Transverse colon (tissue), 4 donors: ENCODE data around the gene CCDC154. TPM values are rescaled to one million over a fixed set of nuclear protein-coding genes. Genes with fewer than 3 reads are reported as not detected.

Source experiments
- DNase-seq: peaks from one replicate; pipeline ENCODE4 v3.0.0-alpha.2; 2019
- H3K27ac ChIP-seq, 4 donors: fragments of 200-600 bp; sonication (generic); 2 replicates each; pipeline ENCODE4 v1.5.1; 2016 to 2018; ENCODE audit warnings: inconsistent platforms in 4 of 4
- H3K27me3 ChIP-seq: fragments of 200-600 bp; sonication (generic); 2 replicates; pipeline ENCODE4 v1.5.1; 2017; ENCODE audit warnings: inconsistent platforms
- H3K36me3 ChIP-seq, 4 donors: fragments of 200-600 bp; sonication (generic); 2 replicates each; pipeline ENCODE4 v1.5.1; 2017 to 2019; ENCODE audit warnings: inconsistent platforms in 4 of 4
- H3K4me1 ChIP-seq, 4 donors: fragments of 200-600 bp; sonication (generic); 2 replicates each; pipeline ENCODE4 v1.5.1; 2017 to 2020; ENCODE audit warnings: inconsistent platforms in 4 of 4
- H3K4me3 ChIP-seq, 4 donors: fragments of 200-600 bp; sonication (generic); 1 replicate in 1 of 4; 2 replicates in 3 of 4; pipeline versions ENCODE4 v1.5.1 to v1.6.1; 2017 to 2019; ENCODE audit warnings: inconsistent platforms in 4 of 4
- H3K9me3 ChIP-seq, 2 donors: fragments of 200-600 bp; sonication (generic); 2 replicates each; pipeline ENCODE4 v1.5.1; 2017 to 2019; ENCODE audit warnings: inconsistent platforms in 2 of 2
- EP300 ChIP-seq: sonication (generic); formaldehyde crosslinking; IDR thresholded peaks from one replicate; pipeline ENCODE4 v1.6.1; 2017; ENCODE audit warnings: antibody characterized with exemption, low read depth
- POLR2A ChIP-seq: fragments of 450-650 bp; IDR thresholded peaks from one replicate; pipeline ENCODE4 v1.6.1; 2016; ENCODE audit warnings: antibody characterized with exemption, mild to moderate bottlenecking, moderate library complexity
- POLR2AphosphoS5 ChIP-seq, 3 donors: sonication (generic); formaldehyde crosslinking; IDR thresholded peaks; one replicate each; pipeline ENCODE4 v1.6.1; 2016; ENCODE audit warnings: antibody characterized with exemption in 3 of 3
- WGBS, 2 donors: methylation state at CpG; one replicate each; pipeline ENCODE4 v1.1.5; 2018; ENCODE audit warnings: low coverage in 1 of 2; 5-methylcytosine and 5-hydroxymethylcytosine counted together
- in situ Hi-C, 4 donors: fragments of 200-750 bp; cut with MboI; loops; one replicate each; pipeline versions ENCODE4 v1.15.0 to v1.15.1; 2017; ENCODE audit warnings: low sequenced_read_pairs in 3 of 4, low pct_ligation_motif_present in 1 of 4, low pct_unique_long_range_greater_than_20kb in 1 of 4
- intact Hi-C: fragments of 100-400 bp; cut with DNase I; formaldehyde crosslinking; loops from one replicate; pipeline ENCODE4 v1.15.1; 2023; ENCODE audit warnings: low total_unique reads
- total RNA-seq, 4 donors: library from RNA; depleted of rRNA; stranded (reverse); fragments of >200 nt; gene quantifications; one replicate each; pipeline ENCODE4 v1.1.0, GENCODE V29; 2016
- TF ChIP-seq, protein P1 (sequence below), 5 experiments: fragments of 200-600 bp in 3 of 5; fragments of 450-650 bp in 2 of 5; sonication (generic) in 3 of 5; IDR thresholded peaks; 1 replicate in 2 of 5; 2 replicates in 3 of 5; pipeline ENCODE4 v1.5.1; 2016 to 2017; ENCODE audit warnings: antibody characterized with exemption in 5 of 5, inconsistent platforms in 3 of 5, mild to moderate bottlenecking in 2 of 5, moderate library complexity in 1 of 5

Gene CCDC154
- total RNA-seq, 4 donors from 2014 or later: 0.16 to 0.41 TPM; not detected in 2

DNA sequence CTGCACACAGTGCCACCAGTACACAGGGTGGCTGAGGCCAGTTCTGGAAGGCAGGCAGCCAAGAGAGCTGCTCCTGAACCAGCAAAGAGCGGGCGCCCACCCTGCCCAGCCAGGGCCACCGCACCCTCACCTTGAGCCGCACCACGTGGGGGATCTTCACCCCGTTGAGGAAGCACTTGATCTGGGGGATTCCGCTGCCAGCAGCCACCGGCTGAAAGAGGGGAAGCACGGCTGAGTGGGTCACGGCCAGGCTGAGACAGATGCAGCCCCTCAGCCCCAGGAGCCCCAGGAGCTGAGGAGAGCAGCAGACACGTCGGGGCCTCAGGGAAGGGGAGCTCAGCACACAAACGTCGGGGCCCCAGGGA is 14.6 kb upstream of the CCDC154 start:
- intact Hi-C loops (no loop called here), in situ Hi-C loops (no loop called here)
- no peak overlapping the region for H3K4me3 ChIP-seq
- no peaks in the 10 kb centered on the region for H3K27me3 ChIP-seq
- TF ChIP-seq, protein P1, sequence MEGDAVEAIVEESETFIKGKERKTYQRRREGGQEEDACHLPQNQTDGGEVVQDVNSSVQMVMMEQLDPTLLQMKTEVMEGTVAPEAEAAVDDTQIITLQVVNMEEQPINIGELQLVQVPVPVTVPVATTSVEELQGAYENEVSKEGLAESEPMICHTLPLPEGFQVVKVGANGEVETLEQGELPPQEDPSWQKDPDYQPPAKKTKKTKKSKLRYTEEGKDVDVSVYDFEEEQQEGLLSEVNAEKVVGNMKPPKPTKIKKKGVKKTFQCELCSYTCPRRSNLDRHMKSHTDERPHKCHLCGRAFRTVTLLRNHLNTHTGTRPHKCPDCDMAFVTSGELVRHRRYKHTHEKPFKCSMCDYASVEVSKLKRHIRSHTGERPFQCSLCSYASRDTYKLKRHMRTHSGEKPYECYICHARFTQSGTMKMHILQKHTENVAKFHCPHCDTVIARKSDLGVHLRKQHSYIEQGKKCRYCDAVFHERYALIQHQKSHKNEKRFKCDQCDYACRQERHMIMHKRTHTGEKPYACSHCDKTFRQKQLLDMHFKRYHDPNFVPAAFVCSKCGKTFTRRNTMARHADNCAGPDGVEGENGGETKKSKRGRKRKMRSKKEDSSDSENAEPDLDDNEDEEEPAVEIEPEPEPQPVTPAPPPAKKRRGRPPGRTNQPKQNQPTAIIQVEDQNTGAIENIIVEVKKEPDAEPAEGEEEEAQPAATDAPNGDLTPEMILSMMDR (IDR thresholded peaks at IDR 0.05): no peak
- TF ChIP-seq EP300 (no peak), POLR2AphosphoS5 (IDR thresholded peaks at IDR 0.05) (no peak), POLR2A (no peak)
- DNase-seq: no peak
- WGBS, 2 donors: 88% methylated on average over 13 of the region's 14 CpGs; no CpG with 5 or more reads in 1 of the 2 donors
- H3K27ac ChIP-seq: no peak overlapping the region
- H3K36me3 ChIP-seq: peaks cover 0 to 21% (median 5%) of the 10 kb centered on the region in 4 donors
- peaks cover 0 to 4% (median 0%) of the 10 kb centered on the region in 4 donors for H3K4me1 ChIP-seq
- no peaks in the 10 kb centered on the region for H3K9me3 ChIP-seq

DNA sequence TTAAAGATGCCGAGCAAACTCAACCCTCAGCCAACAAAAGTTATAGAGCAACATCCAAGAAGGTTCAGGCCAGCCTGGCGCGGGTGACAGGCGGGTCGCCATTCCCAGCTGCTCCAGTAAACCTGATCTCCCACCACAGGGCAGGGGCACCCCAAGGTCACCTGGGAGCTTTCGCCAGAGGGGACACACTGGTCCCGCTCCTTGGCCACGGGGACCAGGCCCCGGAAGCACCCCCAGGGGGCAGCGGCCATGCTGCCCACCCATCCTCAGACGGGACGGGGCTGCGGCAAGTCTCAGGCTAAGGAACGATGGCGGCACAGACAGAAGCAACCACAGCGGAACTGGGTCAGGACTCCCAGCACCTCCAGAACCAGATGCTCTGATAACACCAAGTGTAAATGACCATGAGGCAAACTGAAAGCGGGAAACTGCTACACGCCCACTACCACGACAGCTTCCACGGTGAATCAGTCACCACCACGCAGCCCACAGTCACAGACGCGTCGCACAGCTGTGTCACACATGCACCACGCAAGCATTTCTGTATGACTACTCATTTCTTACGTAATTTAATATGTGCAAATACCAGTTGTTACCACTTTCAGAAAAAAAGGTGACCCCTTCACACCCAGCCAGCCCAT is 14.1 kb upstream of the CCDC154 start:
- 92% methylated on average over 26 of the region's 26 CpGs; no CpG with 5 or more reads in 1 of the 2 donors for WGBS, 2 donors
- intact Hi-C loops (no loop called here), in situ Hi-C loops (no loop called here)
- Histone ChIP-seq H3K9me3 (no peaks in the 10 kb centered on the region), H3K4me1 (peaks cover 0 to 4% (median 0%) of the 10 kb centered on the region in 4 donors), H3K36me3 (peaks cover 0 to 21% (median 5%) of the 10 kb centered on the region in 4 donors), H3K27ac (no peak overlapping the region), H3K4me3 (no peak overlapping the region), H3K27me3 (no peaks in the 10 kb centered on the region)
- no peak for DNase-seq
- TF ChIP-seq, protein P1 (IDR thresholded peaks at IDR 0.05): no peak
- no peak for TF ChIP-seq POLR2A
- no peak for TF ChIP-seq POLR2AphosphoS5 (IDR thresholded peaks at IDR 0.05)
- TF ChIP-seq EP300: no peak

DNA sequence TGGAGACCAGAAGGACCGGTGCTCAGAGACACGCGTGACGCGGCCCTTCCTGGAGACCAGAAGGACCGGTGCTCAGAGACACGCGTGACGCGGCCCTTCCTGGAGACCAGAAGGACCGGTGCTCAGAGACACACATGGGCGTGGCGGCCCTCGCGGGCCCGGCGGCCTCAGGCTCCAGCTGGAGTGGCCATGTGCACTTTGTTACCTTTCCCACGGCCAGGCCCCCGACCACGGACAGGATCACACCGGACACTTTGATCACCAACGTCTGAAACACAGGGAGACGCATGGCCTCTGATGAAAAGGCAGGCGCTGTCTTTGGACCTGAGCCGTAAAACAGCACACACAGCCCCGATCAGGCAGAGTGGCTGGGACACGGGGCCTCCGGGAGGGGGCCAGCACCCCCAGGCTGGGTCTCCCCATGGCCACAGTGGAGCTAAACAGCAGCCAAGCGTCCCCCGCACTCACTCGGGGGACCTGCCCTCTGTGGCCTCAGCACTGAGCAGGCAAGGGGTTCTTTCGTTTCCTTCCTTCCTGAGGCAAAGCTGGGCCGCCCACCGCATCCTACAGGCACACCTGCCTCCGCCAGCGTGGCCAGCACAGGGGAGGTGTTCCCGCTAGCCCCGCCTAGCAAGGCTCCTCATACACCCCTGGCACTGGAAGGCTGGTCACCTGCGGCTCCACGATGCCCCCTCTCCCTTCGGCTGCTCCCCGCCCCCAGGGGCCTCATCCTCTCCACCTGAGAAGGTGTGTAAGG is 13.3 kb upstream of the CCDC154 start:
- Histone ChIP-seq H3K27me3 (no peaks in the 10 kb centered on the region), H3K9me3 (no peaks in the 10 kb centered on the region), H3K36me3 (peaks cover 0 to 21% (median 5%) of the 10 kb centered on the region in 4 donors), H3K4me3 (no peak overlapping the region), H3K27ac (no peak overlapping the region), H3K4me1 (peaks cover 0 to 4% (median 0%) of the 10 kb centered on the region in 4 donors)
- intact Hi-C loops: no loop called here
- in situ Hi-C loops: no loop called here
- 86% methylated on average over 42 of the region's 42 CpGs; no CpG with 5 or more reads in 1 of the 2 donors for WGBS, 2 donors
- no peak for DNase-seq
- TF ChIP-seq POLR2A (no peak), POLR2AphosphoS5 (IDR thresholded peaks at IDR 0.05) (no peak), EP300 (no peak)

DNA sequence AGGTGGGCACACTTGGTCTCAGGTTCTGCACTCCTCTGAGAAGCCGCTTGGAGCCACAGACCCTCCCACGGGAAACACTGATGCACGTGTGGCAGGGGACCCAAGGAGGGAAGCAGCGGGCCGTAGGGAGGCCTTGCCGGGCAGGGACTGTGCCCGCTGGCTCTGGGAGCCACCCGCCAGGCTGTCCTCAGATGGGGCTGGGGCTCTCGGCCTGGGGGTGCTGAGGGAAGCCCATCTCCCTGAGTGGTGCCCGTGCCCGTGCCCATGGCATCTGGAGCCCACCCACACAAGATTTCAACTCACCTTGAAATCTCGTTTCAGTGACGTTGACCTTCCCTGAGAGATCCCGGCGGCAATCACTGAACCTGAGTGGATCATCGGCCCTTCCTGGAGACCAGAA is 12.6 kb upstream of the CCDC154 start:
- DNase-seq: no peak
- in situ Hi-C loops: no loop called here
- peaks cover 0 to 4% (median 0%) of the 10 kb centered on the region in 4 donors for H3K4me1 ChIP-seq
- no peak for TF ChIP-seq EP300
- no peak for TF ChIP-seq POLR2A
- no peak for TF ChIP-seq POLR2AphosphoS5 (IDR thresholded peaks at IDR 0.05)
- H3K36me3 ChIP-seq: peaks cover 0 to 21% (median 5%) of the 10 kb centered on the region in 4 donors
- 84 to 93% methylated on average over 6 to 12 of the region's 16 CpGs for WGBS, 2 donors
- intact Hi-C loops: no loop called here
- no peaks in the 10 kb centered on the region for H3K9me3 ChIP-seq
- H3K27me3 ChIP-seq: no peaks in the 10 kb centered on the region
- H3K27ac ChIP-seq: no peak overlapping the region
- H3K4me3 ChIP-seq: no peak overlapping the region
